Calu3 (cell line): ENCODE measurements around the gene THSD7B. TPM values are rescaled to one million over a fixed set of nuclear protein-coding genes. Genes with fewer than 3 reads are reported as not detected.

Experiments
- BruUV-seq: library from RNA; stranded (reverse); fragments of 400-500 nt; replicated peaks from 2 replicates; lab custom pipeline; 2021; lab: Mats Ljungman, UMichigan
- CTCF ChIA-PET: fragments of 300-600 bp; sonication (Branson Sonifier 250); formaldehyde crosslinking; loops from one replicate; lab custom pipeline; 2022; ENCODE audit warnings: antibody characterized with exemption; lab: Charles Lee
- DNase-seq: peaks from one replicate; pipeline ENCODE4 v3.0.0; 2022
- H3K27ac Mint-ChIP-seq: one replicate; pipeline ENCODE4 v1.8.0; 2022; ENCODE audit warnings: mixed read lengths; ENCODE audit not compliant: unreplicated experiment
- H3K27me3 Mint-ChIP-seq: one replicate; pipeline ENCODE4 v1.8.0; 2022; ENCODE audit warnings: mixed read lengths; ENCODE audit not compliant: unreplicated experiment
- H3K36me3 Mint-ChIP-seq: one replicate; pipeline ENCODE4 v1.8.0; 2022; ENCODE audit warnings: mild to moderate bottlenecking, moderate library complexity, mixed read lengths; ENCODE audit not compliant: insufficient read depth, unreplicated experiment
- H3K4me1 Mint-ChIP-seq: one replicate; pipeline ENCODE4 v1.8.0; 2022; ENCODE audit warnings: mild to moderate bottlenecking, low read depth, mixed read lengths; ENCODE audit not compliant: unreplicated experiment
- H3K4me3 Mint-ChIP-seq: one replicate; pipeline ENCODE4 v1.8.0; 2022; ENCODE audit warnings: mild to moderate bottlenecking, low read depth, moderate library complexity, mixed read lengths; ENCODE audit not compliant: unreplicated experiment
- H3K9me3 Mint-ChIP-seq: one replicate; pipeline ENCODE4 v1.8.0; 2022; ENCODE audit warnings: low read depth, mixed read lengths; ENCODE audit not compliant: unreplicated experiment
- CTCF ChIP-seq: fragments of 200-600 bp; IDR thresholded peaks from one replicate; pipeline ENCODE4 v1.8.0; 2022; ENCODE audit warnings: antibody characterized with exemption; ENCODE audit not compliant: unreplicated experiment
- intact Hi-C: fragments of 100-400 bp; cut with micrococcal nuclease; formaldehyde crosslinking; loops from one replicate; pipeline ENCODE4 v1.10.0; 2022; ENCODE audit not compliant: unreplicated experiment
- total RNA-seq: library from RNA; stranded (reverse); gene quantifications from 2 replicates; pipeline ENCODE4 v1.2.3, GENCODE V29; 2022

Gene THSD7B
- total RNA-seq, 1 experiment from 2014 or later = not detected

DNA sequence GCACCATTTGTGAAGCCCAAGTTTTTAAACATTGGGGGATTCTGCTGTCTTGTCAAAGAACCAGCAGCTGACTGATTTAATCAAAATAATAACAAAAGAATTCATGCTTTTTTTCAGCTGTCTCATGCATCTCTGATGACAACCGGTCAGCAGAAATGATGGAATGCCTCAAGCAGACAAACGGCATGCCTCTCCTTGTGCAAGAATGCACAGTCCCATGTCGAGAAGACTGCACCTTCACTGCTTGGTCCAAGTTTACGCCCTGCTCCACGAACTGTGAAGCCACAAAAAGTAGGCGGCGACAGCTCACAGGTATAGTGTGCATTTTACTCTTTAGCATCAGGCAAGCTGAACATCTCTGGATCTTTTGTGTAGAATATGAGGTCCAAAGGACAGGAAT lies 640.2 kb downstream of the THSD7B start:
- no peaks in the 10 kb centered on the region for H3K4me1 Mint-ChIP-seq
- no peaks in the 10 kb centered on the region for H3K36me3 Mint-ChIP-seq
- BruUV-seq = no TSS peak
- no peak for TF ChIP-seq CTCF
- CTCF ChIA-PET = interaction anchor here (0.6 kb wide), 1 partner anchor 153 kb away, joined by 7 read pairs; no protein-coding TSS in a partner anchor
- H3K27me3 Mint-ChIP-seq = no peaks in the 10 kb centered on the region
- no peak overlapping the region for H3K4me3 Mint-ChIP-seq
- intact Hi-C loops = no loop called here
- H3K9me3 Mint-ChIP-seq = peaks cover 7% of the 10 kb centered on the region
- DNase-seq = no peak
- no peak overlapping the region for H3K27ac Mint-ChIP-seq

DNA sequence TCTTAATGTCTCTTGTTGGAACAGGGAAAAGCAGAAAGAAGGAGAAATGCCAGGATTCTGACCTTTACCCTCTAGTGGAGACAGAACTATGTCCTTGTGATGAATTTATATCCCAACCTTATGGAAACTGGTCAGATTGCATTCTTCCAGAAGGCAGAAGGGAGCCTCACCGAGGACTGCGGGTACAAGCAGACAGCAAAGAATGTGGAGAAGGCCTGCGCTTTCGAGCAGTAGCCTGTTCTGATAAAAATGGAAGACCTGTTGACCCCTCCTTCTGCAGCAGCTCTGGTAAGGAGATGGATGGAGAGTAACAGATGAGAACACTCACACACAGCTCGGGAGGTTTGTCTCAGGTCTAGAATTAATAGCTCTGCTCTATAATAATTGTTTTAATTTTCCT lies 646.2 kb downstream of the THSD7B start:
- intact Hi-C loops = no loop called here
- no TSS peak for BruUV-seq
- CTCF ChIA-PET = no interaction called here
- peaks cover 10% of the 10 kb centered on the region for H3K9me3 Mint-ChIP-seq
- no peak overlapping the region for H3K4me3 Mint-ChIP-seq
- H3K4me1 Mint-ChIP-seq = no peaks in the 10 kb centered on the region
- TF ChIP-seq CTCF = no peak
- no peaks in the 10 kb centered on the region for H3K36me3 Mint-ChIP-seq
- DNase-seq = no peak
- H3K27me3 Mint-ChIP-seq = no peaks in the 10 kb centered on the region
- H3K27ac Mint-ChIP-seq = no peak overlapping the region

DNA sequence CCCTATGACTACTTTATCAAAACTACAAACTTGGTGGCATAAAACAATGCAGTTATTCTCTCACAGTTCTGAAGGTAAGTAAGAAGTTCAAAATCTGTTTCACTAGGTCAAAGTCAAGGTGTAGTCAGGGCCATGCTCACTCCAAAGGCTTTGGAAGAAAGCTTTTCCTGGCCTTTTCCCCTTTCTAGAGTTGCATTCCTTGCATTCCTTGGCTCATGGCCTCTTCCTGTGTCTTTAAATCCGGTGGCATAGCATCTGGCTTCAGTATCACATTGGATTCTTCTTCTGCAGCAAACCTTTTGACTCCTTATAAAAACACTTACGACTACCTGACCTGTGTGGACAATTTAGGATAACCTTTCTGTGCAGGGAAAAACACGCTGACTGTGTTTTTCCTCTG lies 655.4 kb downstream of the THSD7B start:
- no peak for DNase-seq
- H3K27me3 Mint-ChIP-seq = no peaks in the 10 kb centered on the region
- CTCF ChIA-PET = no interaction called here
- no peaks in the 10 kb centered on the region for H3K36me3 Mint-ChIP-seq
- no TSS peak for BruUV-seq
- no peak overlapping the region for H3K4me3 Mint-ChIP-seq
- H3K27ac Mint-ChIP-seq = no peak overlapping the region
- no peaks in the 10 kb centered on the region for H3K4me1 Mint-ChIP-seq
- intact Hi-C loops = no loop called here
- TF ChIP-seq CTCF = no peak
- H3K9me3 Mint-ChIP-seq = peaks cover 8% of the 10 kb centered on the region

- H3K36me3 Mint-ChIP-seq = no peaks in the 10 kb centered on the region
- no peak for TF ChIP-seq CTCF
- no peak overlapping the region for H3K27ac Mint-ChIP-seq
- no peak overlapping the region for H3K4me3 Mint-ChIP-seq
- H3K27me3 Mint-ChIP-seq = no peaks in the 10 kb centered on the region
- CTCF ChIA-PET = no interaction called here
- peaks cover 5% of the 10 kb centered on the region for H3K9me3 Mint-ChIP-seq
- no peaks in the 10 kb centered on the region for H3K4me1 Mint-ChIP-seq
- no TSS peak for BruUV-seq
- intact Hi-C loops = no loop called here
- no peak for DNase-seq
Observed at GRCh38 chr2:137435162-137435561, 669.8 kb downstream of the THSD7B start.
